NCI-H446 treated with DMSO at 0.1 percent for 48 hours (cell line): ENCODE results near the gene AKIRIN2.

Source experiments
- DNase-seq: peaks from one replicate; lab custom pipeline; 2025; lab: John Stamatoyannopoulos, UW

AKIRIN2 gene

GRCh38 chr6:87655824-87656223, 46.2 kb downstream of the AKIRIN2 start:
- no peak for DNase-seq

- no peak for DNase-seq
These were observed 47.1 kb downstream of the AKIRIN2 start for GRCh38 chr6:87654875-87655454.

GRCh38 chr6:87654122-87654521, 47.9 kb downstream of the AKIRIN2 start:
- DNase-seq: no peak

GRCh38 chr6:87653074-87653962, 48.7 kb downstream of the AKIRIN2 start:
- no peak for DNase-seq

GRCh38 chr6:87645080-87645479, 57.0 kb downstream of the AKIRIN2 start:
- no peak for DNase-seq

- DNase-seq: no peak
These were observed 60.9 kb downstream of the AKIRIN2 start for GRCh38 chr6:87641065-87641692.

GRCh38 chr6:87639373-87639772, 62.7 kb downstream of the AKIRIN2 start:
- no peak for DNase-seq

- DNase-seq: no peak
These were observed 64.9 kb downstream of the AKIRIN2 start for GRCh38 chr6:87637106-87637505.

- no peak for DNase-seq
These were observed 65.7 kb downstream of the AKIRIN2 start for GRCh38 chr6:87636315-87636714.

GRCh38 chr6:87633851-87634250, 68.2 kb downstream of the AKIRIN2 start:
- DNase-seq: no peak

- no peak for DNase-seq
These were observed 71.3 kb downstream of the AKIRIN2 start for GRCh38 chr6:87630746-87631145.

GRCh38 chr6:87628881-87629280, 73.2 kb downstream of the AKIRIN2 start:
- no peak for DNase-seq

- no peak for DNase-seq
These were observed 73.6 kb downstream of the AKIRIN2 start for GRCh38 chr6:87628424-87628823.
